Neural cell (in vitro differentiated cells): ENCODE measurements around the gene PRKAB1. TPM values are rescaled to one million over a fixed set of nuclear protein-coding genes. Genes with fewer than 3 reads are reported as not detected.

Source experiments
- H2AFZ ChIP-seq: fragments of 200-600, 300-800 bp; sonication (generic), shearing (Covaris generic); 2 replicates; pipeline ENCODE4 v1.6.0; 2014; ENCODE audit warnings: low read depth, mild to moderate bottlenecking, antibody characterized with exemption, low read length, moderate library complexity
- H3F3A ChIP-seq: fragments of 200-600 bp; shearing (Covaris generic); 2 replicates; pipeline ENCODE4 v1.6.1; 2016; ENCODE audit warnings: mild to moderate bottlenecking, moderate library complexity, mixed read lengths, antibody characterized with exemption, low read length; ENCODE audit not compliant: insufficient read depth, poor library complexity, severe bottlenecking
- H3K27ac ChIP-seq: fragments of 200-600, 300-800 bp; sonication (generic), shearing (Covaris generic); 2 replicates; pipeline ENCODE4 v1.5.1; 2014; ENCODE audit warnings: mild to moderate bottlenecking, low read length, moderate library complexity
- H3K27me3 ChIP-seq: fragments of 300-800, 200-600 bp; sonication (generic), shearing (Covaris generic); 2 replicates; pipeline ENCODE4 v1.6.0; 2014; ENCODE audit warnings: mild to moderate bottlenecking, low read depth, low read length, moderate library complexity; ENCODE audit not compliant: insufficient read depth
- H3K36me3 ChIP-seq: fragments of 300-800, 200-600 bp; sonication (generic), shearing (Covaris generic); 2 replicates; pipeline ENCODE4 v1.5.1; 2014; ENCODE audit warnings: mild to moderate bottlenecking, antibody characterized with exemption, low read length, moderate library complexity; ENCODE audit not compliant: insufficient read depth
- H3K4me2 ChIP-seq: fragments of 300-800, 200-600 bp; sonication (generic), shearing (Covaris generic); 2 replicates; pipeline ENCODE4 v1.6.0; 2014; ENCODE audit warnings: mild to moderate bottlenecking, low read length
- H3K4me3 ChIP-seq: fragments of 300-800, 200-600 bp; sonication (generic), shearing (Covaris generic); 2 replicates; pipeline ENCODE4 v1.5.1; 2014; ENCODE audit warnings: mild to moderate bottlenecking, low read length, moderate library complexity
- H3K79me2 ChIP-seq: fragments of 200-600 bp; shearing (Covaris generic); replicated peaks from 2 replicates; pipeline ENCODE4 v1.6.0; 2014; ENCODE audit warnings: mild to moderate bottlenecking, low read length, moderate library complexity; ENCODE audit not compliant: insufficient read depth
- H3K9ac ChIP-seq: fragments of 300-800, 200-600 bp; sonication (generic), shearing (Covaris generic); 2 replicates; pipeline ENCODE4 v1.6.1; 2016; ENCODE audit warnings: mild to moderate bottlenecking, low read length, mixed read lengths
- H3K9me2 ChIP-seq: fragments of 200-600 bp; shearing (Covaris generic); 2 replicates; pipeline ENCODE4 v1.6.1; 2016; ENCODE audit warnings: mild to moderate bottlenecking, low read length, mixed read lengths; ENCODE audit not compliant: insufficient read depth
- H3K9me3 ChIP-seq: fragments of 200-600, 300-800 bp; sonication (generic), shearing (Covaris generic); 2 replicates; pipeline ENCODE4 v1.6.1; 2016; ENCODE audit warnings: mild to moderate bottlenecking, mixed run types, low read length, moderate library complexity, mixed read lengths
- H4K20me1 ChIP-seq: fragments of 200-600 bp; shearing (Covaris generic); 2 replicates; pipeline ENCODE4 v1.6.1; 2016; ENCODE audit warnings: mild to moderate bottlenecking, mixed run types; ENCODE audit not compliant: insufficient read depth
- EP300 ChIP-seq: fragments of 450-650 bp; conservative IDR thresholded peaks from 2 replicates; pipeline ENCODE4 v1.6.1; 2014; ENCODE audit warnings: antibody characterized with exemption, mild to moderate bottlenecking, moderate library complexity; ENCODE audit not compliant: poor library complexity, severe bottlenecking
- EZH2 ChIP-seq: fragments of 200-600, 300-800 bp; shearing (Covaris generic), sonication (generic); IDR thresholded peaks from 2 replicates; pipeline ENCODE4 v1.6.1; 2014; ENCODE audit warnings: antibody characterized with exemption, low read length, borderline replicate concordance, mild to moderate bottlenecking; ENCODE audit not compliant: insufficient read depth, poor library complexity, severe bottlenecking
- MXI1 ChIP-seq: fragments of 450-650 bp; conservative IDR thresholded peaks from 2 replicates; pipeline ENCODE4 v1.6.1; 2014; ENCODE audit warnings: antibody characterized with exemption, mild to moderate bottlenecking; ENCODE audit not compliant: poor library complexity, severe bottlenecking
- POLR2AphosphoS5 ChIP-seq: IDR thresholded peaks from 2 replicates; pipeline ENCODE4 v1.6.1; 2012
- RAD21 ChIP-seq: fragments of 450-650 bp; conservative IDR thresholded peaks from 2 replicates; pipeline ENCODE4 v1.6.1; 2014; ENCODE audit warnings: antibody characterized with exemption, mild to moderate bottlenecking, moderate library complexity
- SMC3 ChIP-seq: fragments of 450-650 bp; conservative IDR thresholded peaks from 2 replicates; pipeline ENCODE4 v1.6.1; 2014; ENCODE audit warnings: antibody characterized with exemption, mild to moderate bottlenecking, moderate library complexity; ENCODE audit not compliant: poor library complexity
- TAF1 ChIP-seq: IDR thresholded peaks from 2 replicates; pipeline ENCODE4 v1.6.1; 2012; ENCODE audit warnings: low read depth
- polyA plus RNA-seq: library from polyadenylated mRNA; depleted of rRNA; stranded (reverse); fragments of >200 nt; gene quantifications from 2 replicates; pipeline ENCODE4 v1.2.3, GENCODE V29; 2014
- TF ChIP-seq, protein P1 (sequence below): IDR thresholded peaks from 2 replicates; pipeline ENCODE4 v1.6.1; 2012; ENCODE audit warnings: borderline replicate concordance
- TF ChIP-seq, protein P2 (sequence below): fragments of 450-650 bp; IDR thresholded peaks from 2 replicates; pipeline ENCODE4 v1.5.1; 2014; ENCODE audit warnings: antibody characterized with exemption, mild to moderate bottlenecking, moderate library complexity; ENCODE audit not compliant: poor library complexity, severe bottlenecking

The PRKAB1 gene
- polyA plus RNA-seq, 1 donor from 2014 or later, result 38.0 TPM

DNA sequence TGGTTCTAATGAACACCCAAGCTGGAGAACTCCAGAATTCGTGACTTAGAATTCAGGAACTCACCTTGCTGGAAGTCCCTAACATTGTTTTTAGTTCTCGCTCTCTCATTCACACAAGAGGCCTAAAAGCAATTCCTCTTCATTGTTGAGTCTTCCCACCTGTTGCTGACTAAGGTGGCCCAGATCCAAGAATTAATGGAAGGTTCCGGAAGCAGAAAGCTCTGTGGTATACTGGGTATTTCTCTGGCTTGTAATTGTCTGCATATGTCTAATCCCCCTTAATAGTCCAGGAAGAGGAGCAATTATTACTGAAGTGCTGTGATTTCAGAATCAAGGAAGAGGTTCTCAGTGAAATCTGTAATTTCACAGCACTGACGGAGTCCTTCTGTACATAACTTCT lies 43.0 kb upstream of the PRKAB1 start:
- Histone ChIP-seq H3K27me3 (no peaks in the 10 kb centered on the region), H3K27ac (no peak overlapping the region), H2AFZ (no peak overlapping the region), H3K4me2 (no peak overlapping the region), H3K4me3 (no peak overlapping the region), H3K36me3 (no peaks in the 10 kb centered on the region), H4K20me1 (no peaks in the 10 kb centered on the region), H3K9me2 (no peaks in the 10 kb centered on the region), H3K9me3 (no peaks in the 10 kb centered on the region), H3K9ac (no peak overlapping the region), H3F3A (no peaks in the 10 kb centered on the region), H3K79me2 (no peaks in the 10 kb centered on the region)
- TF ChIP-seq TAF1 (no peak), SMC3 (no peak), POLR2AphosphoS5 (no peak), EZH2 (no peak)
- TF ChIP-seq, protein P1, sequence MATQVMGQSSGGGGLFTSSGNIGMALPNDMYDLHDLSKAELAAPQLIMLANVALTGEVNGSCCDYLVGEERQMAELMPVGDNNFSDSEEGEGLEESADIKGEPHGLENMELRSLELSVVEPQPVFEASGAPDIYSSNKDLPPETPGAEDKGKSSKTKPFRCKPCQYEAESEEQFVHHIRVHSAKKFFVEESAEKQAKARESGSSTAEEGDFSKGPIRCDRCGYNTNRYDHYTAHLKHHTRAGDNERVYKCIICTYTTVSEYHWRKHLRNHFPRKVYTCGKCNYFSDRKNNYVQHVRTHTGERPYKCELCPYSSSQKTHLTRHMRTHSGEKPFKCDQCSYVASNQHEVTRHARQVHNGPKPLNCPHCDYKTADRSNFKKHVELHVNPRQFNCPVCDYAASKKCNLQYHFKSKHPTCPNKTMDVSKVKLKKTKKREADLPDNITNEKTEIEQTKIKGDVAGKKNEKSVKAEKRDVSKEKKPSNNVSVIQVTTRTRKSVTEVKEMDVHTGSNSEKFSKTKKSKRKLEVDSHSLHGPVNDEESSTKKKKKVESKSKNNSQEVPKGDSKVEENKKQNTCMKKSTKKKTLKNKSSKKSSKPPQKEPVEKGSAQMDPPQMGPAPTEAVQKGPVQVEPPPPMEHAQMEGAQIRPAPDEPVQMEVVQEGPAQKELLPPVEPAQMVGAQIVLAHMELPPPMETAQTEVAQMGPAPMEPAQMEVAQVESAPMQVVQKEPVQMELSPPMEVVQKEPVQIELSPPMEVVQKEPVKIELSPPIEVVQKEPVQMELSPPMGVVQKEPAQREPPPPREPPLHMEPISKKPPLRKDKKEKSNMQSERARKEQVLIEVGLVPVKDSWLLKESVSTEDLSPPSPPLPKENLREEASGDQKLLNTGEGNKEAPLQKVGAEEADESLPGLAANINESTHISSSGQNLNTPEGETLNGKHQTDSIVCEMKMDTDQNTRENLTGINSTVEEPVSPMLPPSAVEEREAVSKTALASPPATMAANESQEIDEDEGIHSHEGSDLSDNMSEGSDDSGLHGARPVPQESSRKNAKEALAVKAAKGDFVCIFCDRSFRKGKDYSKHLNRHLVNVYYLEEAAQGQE, result no peak

DNA sequence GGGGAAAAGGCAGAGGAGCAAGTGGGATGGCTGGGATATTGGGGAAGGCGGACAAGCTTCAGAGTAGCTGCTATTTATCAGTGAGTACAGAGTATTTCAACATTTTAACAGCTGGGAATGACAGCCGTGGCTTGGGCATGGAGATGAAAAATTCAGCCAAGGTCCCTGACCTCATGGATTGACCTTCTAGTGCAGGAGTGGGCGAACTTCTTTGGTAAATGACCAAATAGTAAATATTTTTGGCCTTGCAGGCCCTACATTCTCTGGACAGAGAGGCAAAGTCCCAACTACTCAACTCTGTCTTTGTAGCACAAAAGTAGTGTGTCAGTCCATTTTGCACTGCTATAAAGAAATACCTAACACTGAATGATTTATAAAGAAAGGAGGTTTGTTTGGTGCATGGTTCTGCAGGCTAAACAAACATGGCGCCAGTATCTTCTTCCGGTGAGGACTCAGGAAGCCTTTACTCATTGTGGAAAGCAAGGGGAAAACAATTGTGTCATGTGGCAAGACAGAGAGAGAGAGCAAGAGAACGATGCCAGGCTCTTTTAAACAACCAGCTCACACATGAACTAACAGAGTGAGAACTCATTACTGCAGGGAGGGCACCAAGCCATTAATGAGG lies 40.8 kb upstream of the PRKAB1 start:
- Histone ChIP-seq H3K9me3 (no peaks in the 10 kb centered on the region), H3K4me3 (no peak overlapping the region), H4K20me1 (no peaks in the 10 kb centered on the region), H3F3A (no peaks in the 10 kb centered on the region), H3K27me3 (no peaks in the 10 kb centered on the region), H3K9ac (no peak overlapping the region), H3K4me2 (no peak overlapping the region), H3K9me2 (no peaks in the 10 kb centered on the region), H3K36me3 (no peaks in the 10 kb centered on the region), H3K27ac (no peak overlapping the region), H3K79me2 (no peaks in the 10 kb centered on the region), H2AFZ (no peak overlapping the region)
- no peak for TF ChIP-seq SMC3
- no peak for TF ChIP-seq MXI1
- TF ChIP-seq, protein P2, sequence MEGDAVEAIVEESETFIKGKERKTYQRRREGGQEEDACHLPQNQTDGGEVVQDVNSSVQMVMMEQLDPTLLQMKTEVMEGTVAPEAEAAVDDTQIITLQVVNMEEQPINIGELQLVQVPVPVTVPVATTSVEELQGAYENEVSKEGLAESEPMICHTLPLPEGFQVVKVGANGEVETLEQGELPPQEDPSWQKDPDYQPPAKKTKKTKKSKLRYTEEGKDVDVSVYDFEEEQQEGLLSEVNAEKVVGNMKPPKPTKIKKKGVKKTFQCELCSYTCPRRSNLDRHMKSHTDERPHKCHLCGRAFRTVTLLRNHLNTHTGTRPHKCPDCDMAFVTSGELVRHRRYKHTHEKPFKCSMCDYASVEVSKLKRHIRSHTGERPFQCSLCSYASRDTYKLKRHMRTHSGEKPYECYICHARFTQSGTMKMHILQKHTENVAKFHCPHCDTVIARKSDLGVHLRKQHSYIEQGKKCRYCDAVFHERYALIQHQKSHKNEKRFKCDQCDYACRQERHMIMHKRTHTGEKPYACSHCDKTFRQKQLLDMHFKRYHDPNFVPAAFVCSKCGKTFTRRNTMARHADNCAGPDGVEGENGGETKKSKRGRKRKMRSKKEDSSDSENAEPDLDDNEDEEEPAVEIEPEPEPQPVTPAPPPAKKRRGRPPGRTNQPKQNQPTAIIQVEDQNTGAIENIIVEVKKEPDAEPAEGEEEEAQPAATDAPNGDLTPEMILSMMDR, result no peak
- TF ChIP-seq EP300, result no peak
- no peak for TF ChIP-seq POLR2AphosphoS5
- TF ChIP-seq RAD21, result no peak
- TF ChIP-seq TAF1, result no peak
- TF ChIP-seq EZH2, result no peak
- TF ChIP-seq, protein P1, result no peak
